ENCODE measurements around the gene TCL1B. TPM values are rescaled to one million over a fixed set of nuclear protein-coding genes. Genes with fewer than 3 reads are reported as not detected.
"Not testable (repeated sequence)": the region's sequence is repeated elsewhere in the genome, so short reads cannot be mapped to it uniquely, and the experiment has no call there.

The TCL1B gene
- total RNA-seq, 1 donor from 2014 or later: not detected

GRCh38 chr14:95700221-95700976, 14.2 kb downstream of the TCL1B start:
- no peak for DNase-seq (ENCODE audit: low read depth, low spot score)

- no peak for DNase-seq (ENCODE audit: low read depth, low spot score)
Measured at GRCh38 chr14:95701846-95702221, 15.6 kb downstream of the TCL1B start.

- no peak for DNase-seq (ENCODE audit: low read depth, low spot score)
Measured at GRCh38 chr14:95703341-95703740, 17.1 kb downstream of the TCL1B start.

- DNase-seq (ENCODE audit: low read depth, low spot score): no peak
Measured at GRCh38 chr14:95703805-95704204, 17.6 kb downstream of the TCL1B start.

GRCh38 chr14:95705518-95705917, 19.3 kb downstream of the TCL1B start:
- no peak for DNase-seq (ENCODE audit: low read depth, low spot score)

GRCh38 chr14:95707327-95707726, 21.1 kb downstream of the TCL1B start:
- no peak for DNase-seq (ENCODE audit: low read depth, low spot score)

- DNase-seq (ENCODE audit: low read depth, low spot score): no peak
Measured at GRCh38 chr14:95710106-95710505, 23.9 kb downstream of the TCL1B start.

GRCh38 chr14:95711476-95712176, 25.4 kb downstream of the TCL1B start:
- no peak for DNase-seq (ENCODE audit: low read depth, low spot score)

GRCh38 chr14:95712398-95712797, 26.2 kb downstream of the TCL1B start:
- no peak for DNase-seq (ENCODE audit: low read depth, low spot score)

GRCh38 chr14:95713596-95714371, 27.6 kb downstream of the TCL1B start, which contains the start of gene TCL1A:
TCL1A (minus strand) TSS chr14:95714125; CDS start chr14:95714066, 59 bp downstream.
- DNase-seq (ENCODE audit: low read depth, low spot score): no peak

- DNase-seq (ENCODE audit: low read depth, low spot score): no peak
Measured at GRCh38 chr14:95722525-95723190, 36.4 kb downstream of the TCL1B start.

GRCh38 chr14:95725685-95726336, 39.6 kb downstream of the TCL1B start:
- DNase-seq (ENCODE audit: low read depth, low spot score): no peak

- DNase-seq (ENCODE audit: low read depth, low spot score): no peak
Measured at GRCh38 chr14:95727056-95727700, 41.0 kb downstream of the TCL1B start.

GRCh38 chr14:95729402-95730028, 43.3 kb downstream of the TCL1B start:
- not testable (repeated sequence) for DNase-seq (ENCODE audit: low read depth, low spot score)

GRCh38 chr14:95730126-95730525, 43.9 kb downstream of the TCL1B start:
- no peak for DNase-seq (ENCODE audit: low read depth, low spot score)

GRCh38 chr14:95733212-95733611, 47.0 kb downstream of the TCL1B start:
- no peak for DNase-seq (ENCODE audit: low read depth, low spot score)

- DNase-seq (ENCODE audit: low read depth, low spot score): no peak
Measured at GRCh38 chr14:95739356-95739755, 53.1 kb downstream of the TCL1B start.

GRCh38 chr14:95741038-95741490, 54.8 kb downstream of the TCL1B start:
- DNase-seq (ENCODE audit: low read depth, low spot score): no peak

GRCh38 chr14:95741781-95742180, 55.6 kb downstream of the TCL1B start:
- no peak for DNase-seq (ENCODE audit: low read depth, low spot score)

Measured in pulmonary artery endothelial cell (primary cell).